Right atrium auricular region (tissue), 2 donors: ENCODE measurements around the gene SATB1. TPM values are rescaled to one million over a fixed set of nuclear protein-coding genes. Genes with fewer than 3 reads are reported as not detected.

Experiments used
- DNase-seq: peaks from one replicate; pipeline ENCODE4 v3.0.0-alpha.2; 2019; ENCODE audit warnings: low spot score
- H3K27ac ChIP-seq, 2 donors: fragments of 200-600 bp; sonication (generic); 1 replicate in 1 of 2; 2 replicates in 1 of 2; pipeline ENCODE4 v1.5.1; 2016 to 2019
- H3K27me3 ChIP-seq, 2 donors: fragments of 200-600 bp; sonication (generic); one replicate each; pipeline versions ENCODE4 v1.5.1 to v1.6.0; 2017 to 2019
- H3K36me3 ChIP-seq: fragments of 200-600 bp; sonication (generic); one replicate; pipeline ENCODE4 v1.5.1; 2016
- H3K4me1 ChIP-seq, 2 donors: fragments of 200-600 bp; sonication (generic); one replicate each; pipeline versions ENCODE4 v1.5.1 to v1.6.0; 2017 to 2019
- H3K4me3 ChIP-seq, 2 donors: fragments of 200-600 bp; sonication (generic); 1 replicate in 1 of 2; 2 replicates in 1 of 2; pipeline ENCODE4 v1.5.1; 2017 to 2019; ENCODE audit warnings: mild to moderate bottlenecking in 1 of 2, moderate library complexity in 1 of 2
- H3K9me3 ChIP-seq, 2 donors: fragments of 200-600 bp; sonication (generic); one replicate each; pipeline ENCODE4 v1.5.1; 2019
- total RNA-seq, 2 donors: library from RNA; depleted of rRNA; stranded (reverse); fragments of >200 nt; gene quantifications; one replicate each; pipeline ENCODE4 v1.1.0, GENCODE V29; 2016
- TF ChIP-seq, protein P1 (sequence below), 2 donors: fragments of 200-600 bp; sonication (generic); IDR thresholded peaks; one replicate each; pipeline ENCODE4 v1.5.1; 2019; ENCODE audit warnings: antibody characterized with exemption in 2 of 2

The SATB1 gene
- total RNA-seq, 2 donors from 2014 or later = 41.6 to 45.2 TPM

DNA sequence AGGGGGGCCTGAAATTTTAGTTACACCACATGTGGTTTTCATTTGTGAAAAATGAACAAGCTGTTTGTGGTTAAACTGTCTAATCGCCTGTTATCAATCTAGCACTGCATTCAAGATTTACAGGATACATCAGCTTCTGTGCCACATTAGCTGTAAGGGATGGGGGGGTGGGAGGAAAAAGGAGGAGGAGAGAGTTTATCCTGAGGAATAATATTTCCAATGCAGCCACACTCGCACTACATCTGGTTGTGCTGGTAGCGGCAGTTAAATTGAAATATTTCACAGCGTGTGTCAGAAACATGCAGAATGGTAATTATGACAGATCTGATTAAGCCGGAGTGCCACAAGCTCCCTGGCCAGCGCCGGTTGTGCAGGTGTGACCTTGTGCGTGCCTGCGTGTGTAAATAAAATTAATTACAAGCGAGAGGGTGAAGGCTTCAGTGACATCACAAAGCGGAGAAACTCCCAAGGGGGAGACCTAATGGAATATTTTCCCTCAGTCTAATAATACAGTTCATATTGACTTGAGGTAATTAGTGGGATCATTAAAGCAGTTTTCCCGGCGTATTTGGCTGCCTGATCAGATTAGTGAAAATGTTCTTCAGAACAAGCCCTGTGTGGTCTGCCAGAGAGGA is 55.5 kb downstream of the SATB1 start:
- Histone ChIP-seq H3K36me3 (peaks cover 10% of the 10 kb centered on the region), H3K27me3 (no peaks in the 10 kb centered on the region), H3K4me1 (no peaks in the 10 kb centered on the region), H3K4me3 (no peak overlapping the region), H3K9me3 (no peaks in the 10 kb centered on the region), H3K27ac (no peak overlapping the region)
- TF ChIP-seq, protein P1, sequence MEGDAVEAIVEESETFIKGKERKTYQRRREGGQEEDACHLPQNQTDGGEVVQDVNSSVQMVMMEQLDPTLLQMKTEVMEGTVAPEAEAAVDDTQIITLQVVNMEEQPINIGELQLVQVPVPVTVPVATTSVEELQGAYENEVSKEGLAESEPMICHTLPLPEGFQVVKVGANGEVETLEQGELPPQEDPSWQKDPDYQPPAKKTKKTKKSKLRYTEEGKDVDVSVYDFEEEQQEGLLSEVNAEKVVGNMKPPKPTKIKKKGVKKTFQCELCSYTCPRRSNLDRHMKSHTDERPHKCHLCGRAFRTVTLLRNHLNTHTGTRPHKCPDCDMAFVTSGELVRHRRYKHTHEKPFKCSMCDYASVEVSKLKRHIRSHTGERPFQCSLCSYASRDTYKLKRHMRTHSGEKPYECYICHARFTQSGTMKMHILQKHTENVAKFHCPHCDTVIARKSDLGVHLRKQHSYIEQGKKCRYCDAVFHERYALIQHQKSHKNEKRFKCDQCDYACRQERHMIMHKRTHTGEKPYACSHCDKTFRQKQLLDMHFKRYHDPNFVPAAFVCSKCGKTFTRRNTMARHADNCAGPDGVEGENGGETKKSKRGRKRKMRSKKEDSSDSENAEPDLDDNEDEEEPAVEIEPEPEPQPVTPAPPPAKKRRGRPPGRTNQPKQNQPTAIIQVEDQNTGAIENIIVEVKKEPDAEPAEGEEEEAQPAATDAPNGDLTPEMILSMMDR (IDR thresholded peaks at IDR 0.05) = no peak
- no peak for DNase-seq

DNA sequence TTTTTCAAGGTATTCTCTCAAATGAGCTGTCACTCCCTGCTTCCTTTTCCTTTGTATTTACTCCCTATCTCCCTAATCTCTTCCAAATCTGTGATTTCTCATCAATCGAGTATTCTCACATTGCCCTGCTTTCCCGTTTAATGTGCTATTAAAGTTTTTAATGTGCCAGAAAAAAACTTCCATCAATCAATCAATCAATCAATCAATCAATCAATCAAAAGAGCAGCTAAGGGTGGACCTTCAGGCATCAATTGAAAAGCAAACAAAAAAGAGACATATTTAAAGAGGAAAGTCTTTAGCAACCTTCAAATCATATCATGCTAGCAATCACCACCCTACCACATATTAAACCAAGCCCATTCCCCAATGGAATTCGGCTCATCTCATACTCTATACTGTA is 58.9 kb downstream of the SATB1 start:
- peaks cover 6% of the 10 kb centered on the region for H3K36me3 ChIP-seq
- DNase-seq = no peak
- H3K9me3 ChIP-seq = no peaks in the 10 kb centered on the region
- no peak overlapping the region for H3K4me3 ChIP-seq
- TF ChIP-seq, protein P1 (IDR thresholded peaks at IDR 0.05) = no peak
- H3K27me3 ChIP-seq = no peaks in the 10 kb centered on the region
- H3K4me1 ChIP-seq = no peaks in the 10 kb centered on the region
- no peak overlapping the region for H3K27ac ChIP-seq

- H3K27ac ChIP-seq = no peak overlapping the region
- TF ChIP-seq, protein P1 (IDR thresholded peaks at IDR 0.05) = no peak
- H3K36me3 ChIP-seq = peaks cover 6% of the 10 kb centered on the region
These were observed 61.8 kb downstream of the SATB1 start for GRCh38 chr3:18363338-18363737.

GRCh38 chr3:18357747-18358146 is 67.4 kb downstream of the SATB1 start:
- TF ChIP-seq, protein P1 (IDR thresholded peaks at IDR 0.05) = no peak
- DNase-seq = no peak

More at GRCh38 chr3:18363338-18363737, 61.8 kb downstream of the SATB1 start:
- DNase-seq = no peak
- no peaks in the 10 kb centered on the region for H3K27me3 ChIP-seq
- no peaks in the 10 kb centered on the region for H3K9me3 ChIP-seq
- H3K4me3 ChIP-seq = no peak overlapping the region
- H3K4me1 ChIP-seq = no peaks in the 10 kb centered on the region

DNA sequence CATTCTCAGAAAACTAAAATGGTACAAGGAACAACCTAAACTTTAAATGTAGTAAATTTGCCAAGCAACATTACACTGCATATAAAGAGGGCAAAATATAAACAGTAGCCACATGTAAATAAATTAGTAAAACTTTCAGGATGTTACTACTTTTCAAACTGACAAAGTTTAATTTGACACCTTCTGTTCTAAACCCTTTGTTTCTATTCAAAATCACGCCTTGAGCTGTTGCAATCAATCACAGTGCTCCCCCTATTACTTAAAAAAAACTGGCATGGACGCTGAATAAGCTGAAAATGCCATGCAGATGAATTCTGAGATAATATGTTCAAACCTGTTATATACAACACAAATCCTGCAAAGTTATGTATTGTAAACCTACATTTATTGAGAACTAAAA is 69.3 kb downstream of the SATB1 start:
- no peak for DNase-seq
- no peak overlapping the region for H3K4me3 ChIP-seq

More at GRCh38 chr3:18357747-18358146, 67.4 kb downstream of the SATB1 start:
- no peaks in the 10 kb centered on the region for H3K36me3 ChIP-seq
- H3K4me3 ChIP-seq = no peak overlapping the region
- H3K4me1 ChIP-seq = no peaks in the 10 kb centered on the region
- no peaks in the 10 kb centered on the region for H3K27me3 ChIP-seq
- H3K27ac ChIP-seq = no peak overlapping the region
- H3K9me3 ChIP-seq = no peaks in the 10 kb centered on the region

More for the DNA sequence above, 69.3 kb downstream of the SATB1 start:
- H3K27me3 ChIP-seq = no peaks in the 10 kb centered on the region
- no peaks in the 10 kb centered on the region for H3K4me1 ChIP-seq
- no peaks in the 10 kb centered on the region for H3K9me3 ChIP-seq
- H3K36me3 ChIP-seq = peaks cover 13% of the 10 kb centered on the region
- TF ChIP-seq, protein P1 (IDR thresholded peaks at IDR 0.05) = no peak
- no peak overlapping the region for H3K27ac ChIP-seq
